GM12891 (cell line): ENCODE results near the gene MAG.

Experiments used
- POLR2A ChIP-seq: IDR thresholded peaks from 2 replicates; pipeline ENCODE4 v1.6.1; 2011; ENCODE audit warnings: low read depth, low read length, control low read depth
- SPI1 ChIP-seq: IDR thresholded peaks from 2 replicates; pipeline ENCODE4 v1.6.1; 2011; ENCODE audit warnings: low read depth, low read length, control low read depth

- TF ChIP-seq POLR2A (no peak), SPI1 (no peak)
Measured at GRCh38 chr19:35291259-35291658, 702 bp upstream of the MAG start.
